HK-2 (cell line): ENCODE measurements around the gene FNDC3B.

Experiments used
- DNase-seq: peaks from one replicate; pipeline ENCODE4 v3.0.0-alpha.2; 2018; ENCODE audit not compliant: unreplicated experiment

Gene FNDC3B

GRCh38 chr3:172333042-172333377 lies 293.6 kb downstream of the FNDC3B start:
- DNase-seq = no peak

- no peak for DNase-seq
Measured at GRCh38 chr3:172333692-172334457, 294.5 kb downstream of the FNDC3B start.

GRCh38 chr3:172334671-172335207 lies 295.4 kb downstream of the FNDC3B start:
- no peak for DNase-seq

GRCh38 chr3:172339892-172340291 lies 300.5 kb downstream of the FNDC3B start:
- no peak for DNase-seq

- no peak for DNase-seq
Measured at GRCh38 chr3:172340583-172340982, 301.2 kb downstream of the FNDC3B start.

- no peak for DNase-seq
Measured at GRCh38 chr3:172341482-172342059, 302.2 kb downstream of the FNDC3B start.

- DNase-seq = no peak
Measured at GRCh38 chr3:172342097-172342659, 302.8 kb downstream of the FNDC3B start.

GRCh38 chr3:172343117-172343516 lies 303.7 kb downstream of the FNDC3B start:
- no peak for DNase-seq

GRCh38 chr3:172343979-172344378 lies 304.6 kb downstream of the FNDC3B start:
- DNase-seq = no peak

- no peak for DNase-seq
Measured at GRCh38 chr3:172346161-172346560, 306.8 kb downstream of the FNDC3B start.

GRCh38 chr3:172347895-172348679 lies 308.7 kb downstream of the FNDC3B start:
- no peak for DNase-seq

GRCh38 chr3:172351895-172352466 lies 312.6 kb downstream of the FNDC3B start:
- DNase-seq = no peak

GRCh38 chr3:172352786-172353185 lies 313.4 kb downstream of the FNDC3B start:
- DNase-seq = no peak

- no peak for DNase-seq
Measured at GRCh38 chr3:172354931-172355499, 315.6 kb downstream of the FNDC3B start.

- no peak for DNase-seq
Measured at GRCh38 chr3:172355836-172356235, 316.5 kb downstream of the FNDC3B start.

GRCh38 chr3:172356427-172356826 lies 317.0 kb downstream of the FNDC3B start:
- no peak for DNase-seq

GRCh38 chr3:172357850-172358754 lies 318.7 kb downstream of the FNDC3B start:
- DNase-seq = no peak

GRCh38 chr3:172359231-172359630 lies 319.9 kb downstream of the FNDC3B start:
- no peak for DNase-seq

GRCh38 chr3:172359996-172360395 lies 320.6 kb downstream of the FNDC3B start:
- DNase-seq = no peak

GRCh38 chr3:172362583-172362982 lies 323.2 kb downstream of the FNDC3B start:
- no peak for DNase-seq
